ENCODE results near the gene TCOF1. TPM values are rescaled to one million over a fixed set of nuclear protein-coding genes. Genes with fewer than 3 reads are reported as not detected.
"Not testable (repeated sequence)": the region's sequence is repeated elsewhere in the genome, so short reads cannot be mapped to it uniquely, and the experiment has no call there.

The TCOF1 gene
- polyA plus RNA-seq, 1 donor = 23.9 TPM

GRCh38 chr5:150412319-150413175, 55.0 kb downstream of the TCOF1 start, which contains the start of gene CD74:
CD74 (minus strand) TSS chr5:150412910; CDS start chr5:150412749, 161 bp downstream.
- Histone ChIP-seq H3K27me3 (ENCODE audit: control insufficient read depth, insufficient read depth, low read length) (no peaks in the 10 kb centered on the region), H3K4me3 (ENCODE audit: low read length) (peak within 1 kb of the TSS; percentile 52), H3K36me3 (ENCODE audit: control insufficient read depth, insufficient read depth, low read length) (no peaks in the 10 kb centered on the region), H3K9me3 (ENCODE audit: control insufficient read depth, low read depth, low read length) (no peaks in the 10 kb centered on the region), H3K27ac (ENCODE audit: low read length) (peak within 1 kb of the TSS; percentile 79), H3K4me1 (ENCODE audit: control insufficient read depth, insufficient read depth, low read length) (peaks cover 16% of the 10 kb centered on the region)
- no CpG with 5 or more reads among the region's 20 CpGs for WGBS (ENCODE audit: insufficient coverage, low lambda C conversion rate)
- DNase-seq = peak; percentile 86 to 90

- Histone ChIP-seq H3K4me1 (ENCODE audit: control insufficient read depth, insufficient read depth, low read length) (peaks cover 16% of the 10 kb centered on the region), H3K27me3 (ENCODE audit: control insufficient read depth, insufficient read depth, low read length) (no peaks in the 10 kb centered on the region), H3K27ac (ENCODE audit: low read length) (peak overlapping the region; percentile 79), H3K4me3 (ENCODE audit: low read length) (peak overlapping the region; percentile 52), H3K9me3 (ENCODE audit: control insufficient read depth, low read depth, low read length) (no peaks in the 10 kb centered on the region), H3K36me3 (ENCODE audit: control insufficient read depth, insufficient read depth, low read length) (no peaks in the 10 kb centered on the region)
- no peak for DNase-seq
- 80% methylated on average over 1 of the region's 12 CpGs for WGBS (ENCODE audit: insufficient coverage, low lambda C conversion rate)
These were observed 55.8 kb downstream of the TCOF1 start for GRCh38 chr5:150413176-150413901.

DNA sequence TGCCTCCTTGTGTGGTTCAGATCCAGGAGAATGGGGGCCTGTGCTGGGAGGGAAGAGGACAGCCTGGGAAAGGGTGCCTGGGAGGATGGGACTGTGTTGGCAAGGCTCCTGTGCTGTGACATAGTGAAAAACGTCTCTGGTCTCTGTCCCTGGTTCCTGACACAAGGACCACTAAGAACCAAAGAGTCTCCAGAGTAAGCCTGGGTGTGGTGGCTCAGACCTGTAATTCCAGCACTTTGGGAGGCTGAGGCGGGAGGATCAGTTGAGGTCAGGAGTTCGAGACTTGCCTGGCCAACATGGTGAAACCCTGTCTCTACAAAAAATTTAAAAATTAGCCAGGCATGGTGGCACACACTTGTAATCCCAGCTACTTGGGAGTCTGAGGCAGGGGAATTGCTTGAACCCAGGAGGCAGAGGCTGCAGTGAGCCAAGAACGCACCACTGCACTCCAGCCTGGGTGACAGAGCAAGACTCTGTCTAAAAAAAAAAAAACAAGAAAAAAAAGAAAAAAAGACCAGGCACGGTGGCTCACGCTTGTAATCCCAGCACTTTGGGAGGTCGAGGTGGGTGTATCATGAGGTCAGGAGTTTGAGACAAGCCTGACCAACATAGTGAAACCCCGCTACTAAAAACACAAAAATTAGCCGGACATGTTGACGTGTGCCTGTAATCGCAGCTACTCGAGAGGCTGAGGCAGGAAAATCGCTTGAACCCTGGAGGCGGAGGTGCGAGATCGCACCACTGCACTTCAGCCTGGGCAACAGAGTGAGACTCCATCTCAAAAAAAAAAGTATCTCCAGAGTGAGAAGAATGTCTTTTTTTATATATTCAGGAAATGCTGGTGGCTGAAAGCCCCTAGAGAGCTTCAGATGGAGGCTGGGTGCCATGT, 56.6 kb downstream of the TCOF1 start:
- H3K4me3 ChIP-seq (ENCODE audit: low read length); H3K36me3 ChIP-seq (ENCODE audit: control insufficient read depth, insufficient read depth, low read length); H3K9me3 ChIP-seq (ENCODE audit: control insufficient read depth, low read depth, low read length); H3K27me3 ChIP-seq (ENCODE audit: control insufficient read depth, insufficient read depth, low read length); DNase-seq: not testable (repeated sequence)
- Histone ChIP-seq H3K4me1 (ENCODE audit: control insufficient read depth, insufficient read depth, low read length) (peaks cover 16% of the 10 kb centered on the region), H3K27ac (ENCODE audit: low read length) (peak overlapping the region; percentile 79)
- WGBS (ENCODE audit: insufficient coverage, low lambda C conversion rate) = 100% methylated on average over 3 of the region's 16 CpGs

DNA sequence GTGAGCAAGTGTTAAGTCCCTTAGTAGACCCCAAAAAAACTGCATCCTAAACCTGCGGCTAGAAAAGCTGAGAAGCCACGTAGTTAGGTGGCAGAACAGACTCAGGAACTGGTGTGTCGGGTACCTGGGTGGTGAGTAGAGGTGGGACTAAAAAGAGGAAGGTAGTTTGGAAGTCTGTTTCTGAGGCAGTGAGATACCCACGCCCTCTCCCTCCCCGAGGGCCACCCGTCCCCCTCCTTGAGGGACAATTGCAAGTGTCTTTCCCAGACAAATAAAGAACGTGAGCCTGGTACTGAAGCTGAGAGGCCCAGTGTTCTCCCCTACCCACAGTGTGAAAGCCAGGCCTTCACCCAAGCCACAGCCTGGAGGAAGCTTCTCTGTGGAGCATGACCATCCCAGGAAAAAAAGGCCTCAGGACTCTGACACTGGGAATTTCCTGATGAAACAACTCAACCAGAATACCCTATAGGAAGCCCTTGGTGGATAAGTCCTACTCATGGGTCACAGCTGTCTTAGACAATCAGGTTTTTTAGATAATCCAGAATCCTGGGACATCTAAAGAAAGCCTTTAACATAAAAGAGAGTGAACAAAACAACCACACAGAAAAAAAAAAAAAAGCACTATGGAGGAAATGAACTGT, 62.3 kb downstream of the TCOF1 start:
- Histone ChIP-seq H3K4me3 (ENCODE audit: low read length) (no peak overlapping the region), H3K9me3 (ENCODE audit: control insufficient read depth, low read depth, low read length) (no peaks in the 10 kb centered on the region), H3K27ac (ENCODE audit: low read length) (no peak overlapping the region), H3K36me3 (ENCODE audit: control insufficient read depth, insufficient read depth, low read length) (no peaks in the 10 kb centered on the region), H3K27me3 (ENCODE audit: control insufficient read depth, insufficient read depth, low read length) (no peaks in the 10 kb centered on the region), H3K4me1 (ENCODE audit: control insufficient read depth, insufficient read depth, low read length) (no peaks in the 10 kb centered on the region)
- WGBS (ENCODE audit: insufficient coverage, low lambda C conversion rate) = no CpG with 5 or more reads among the region's 7 CpGs
- DNase-seq = no peak

DNA sequence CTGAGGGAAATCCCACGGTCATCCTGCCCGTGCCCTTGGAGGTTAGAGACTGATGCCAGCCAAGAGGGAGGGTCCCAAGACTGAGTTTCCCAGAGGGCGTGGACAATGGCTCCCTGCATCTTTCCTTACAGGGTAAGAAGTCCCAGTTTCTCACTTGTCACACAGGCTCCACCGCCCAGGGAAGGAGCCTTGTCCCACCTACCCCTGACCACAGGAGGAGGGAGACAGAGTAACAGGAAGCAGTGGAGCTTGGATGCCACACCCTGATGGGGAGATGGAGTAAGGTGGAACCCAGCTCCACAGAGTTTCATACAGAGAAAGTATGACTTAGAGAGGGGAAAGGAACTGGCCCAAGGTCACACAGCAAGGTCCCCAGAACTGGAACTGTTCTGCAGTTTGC, 64.6 kb downstream of the TCOF1 start:
- H3K4me1 ChIP-seq (ENCODE audit: control insufficient read depth, insufficient read depth, low read length) = no peaks in the 10 kb centered on the region
- no peak overlapping the region for H3K27ac ChIP-seq (ENCODE audit: low read length)
- no peaks in the 10 kb centered on the region for H3K36me3 ChIP-seq (ENCODE audit: control insufficient read depth, insufficient read depth, low read length)
- no peaks in the 10 kb centered on the region for H3K27me3 ChIP-seq (ENCODE audit: control insufficient read depth, insufficient read depth, low read length)
- DNase-seq = no peak
- no peak overlapping the region for H3K4me3 ChIP-seq (ENCODE audit: low read length)
- no CpG with 5 or more reads among the region's 4 CpGs for WGBS (ENCODE audit: insufficient coverage, low lambda C conversion rate)
- H3K9me3 ChIP-seq (ENCODE audit: control insufficient read depth, low read depth, low read length) = no peaks in the 10 kb centered on the region

DNA sequence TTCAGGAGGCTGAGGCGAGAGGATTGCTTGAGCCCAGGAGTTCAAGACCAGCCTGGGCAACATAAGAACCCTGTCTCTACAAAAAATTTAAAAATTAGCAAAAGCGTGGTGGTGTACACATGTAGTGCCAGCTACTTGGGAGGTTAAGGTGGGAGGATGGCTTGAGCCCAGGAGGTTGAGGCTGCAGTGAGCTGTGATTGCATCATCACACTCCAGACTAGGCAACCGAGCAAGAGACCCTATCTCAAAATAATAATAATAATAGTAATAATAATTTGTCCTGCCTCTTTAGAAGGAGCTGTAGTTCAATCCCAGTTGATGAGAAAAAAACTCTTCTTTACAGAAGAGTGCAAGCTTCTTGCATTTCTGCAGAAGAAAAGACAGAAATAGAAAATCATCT, 65.3 kb downstream of the TCOF1 start:
- Histone ChIP-seq H3K4me3 (ENCODE audit: low read length) (no peak overlapping the region), H3K27me3 (ENCODE audit: control insufficient read depth, insufficient read depth, low read length) (no peaks in the 10 kb centered on the region), H3K9me3 (ENCODE audit: control insufficient read depth, low read depth, low read length) (no peaks in the 10 kb centered on the region), H3K36me3 (ENCODE audit: control insufficient read depth, insufficient read depth, low read length) (no peaks in the 10 kb centered on the region), H3K4me1 (ENCODE audit: control insufficient read depth, insufficient read depth, low read length) (peaks cover 3% of the 10 kb centered on the region), H3K27ac (ENCODE audit: low read length) (no peak overlapping the region)
- no peak for DNase-seq
- WGBS (ENCODE audit: insufficient coverage, low lambda C conversion rate) = no CpG with 5 or more reads among the region's 3 CpGs

- peaks cover 22% of the 10 kb centered on the region for H3K4me1 ChIP-seq (ENCODE audit: control insufficient read depth, insufficient read depth, low read length)
- H3K4me3 ChIP-seq (ENCODE audit: low read length); H3K36me3 ChIP-seq (ENCODE audit: control insufficient read depth, insufficient read depth, low read length); H3K27ac ChIP-seq (ENCODE audit: low read length); DNase-seq; H3K9me3 ChIP-seq (ENCODE audit: control insufficient read depth, low read depth, low read length); H3K27me3 ChIP-seq (ENCODE audit: control insufficient read depth, insufficient read depth, low read length): not testable (repeated sequence)
- WGBS (ENCODE audit: insufficient coverage, low lambda C conversion rate) = no CpG with 5 or more reads among the region's 9 CpGs
These were observed 68.7 kb downstream of the TCOF1 start for GRCh38 chr5:150426165-150426564.

DNA sequence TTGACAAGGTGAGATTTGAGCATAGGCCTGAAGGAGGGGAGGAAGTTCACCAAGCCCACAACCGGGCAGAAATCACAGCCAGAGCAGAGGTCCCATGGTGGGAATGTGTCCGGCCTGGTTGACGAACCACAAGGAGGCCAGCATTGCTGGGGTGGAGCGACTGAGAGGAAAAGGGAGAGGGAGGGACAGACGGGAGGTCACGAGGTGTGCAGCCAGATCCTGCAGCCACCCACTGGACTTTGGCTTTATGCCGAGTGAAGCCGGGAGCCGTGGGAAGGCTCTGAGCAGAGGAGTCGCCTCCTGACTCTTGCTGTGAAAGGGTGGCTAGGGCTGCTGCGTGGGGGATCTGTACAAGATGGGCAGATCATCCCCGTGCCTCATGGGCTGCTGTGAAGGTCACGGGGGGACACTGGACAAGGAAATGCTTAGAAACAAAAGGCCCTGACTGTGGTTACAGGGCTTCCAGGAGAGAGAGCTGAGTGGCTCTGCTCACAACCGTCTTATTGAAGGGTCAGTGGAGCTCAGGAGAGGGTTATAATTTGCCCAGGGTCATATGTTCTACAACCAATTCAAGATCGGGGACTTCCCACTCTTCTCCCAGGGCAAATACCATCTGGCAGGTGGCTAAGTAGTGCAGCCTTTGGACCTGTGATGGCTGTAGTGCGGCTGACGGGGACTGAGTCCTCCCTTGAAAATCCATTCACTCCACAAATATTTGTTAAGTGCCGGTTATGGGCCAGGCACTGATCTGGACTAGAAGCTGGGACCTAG, 70.8 kb downstream of the TCOF1 start:
- H3K4me1 ChIP-seq (ENCODE audit: control insufficient read depth, insufficient read depth, low read length) = peaks cover 22% of the 10 kb centered on the region
- H3K9me3 ChIP-seq (ENCODE audit: control insufficient read depth, low read depth, low read length) = no peaks in the 10 kb centered on the region
- WGBS (ENCODE audit: insufficient coverage, low lambda C conversion rate) = no CpG with 5 or more reads among the region's 18 CpGs
- DNase-seq = peak; percentile 85 to 89
- no peaks in the 10 kb centered on the region for H3K36me3 ChIP-seq (ENCODE audit: control insufficient read depth, insufficient read depth, low read length)
- H3K27me3 ChIP-seq (ENCODE audit: control insufficient read depth, insufficient read depth, low read length) = no peaks in the 10 kb centered on the region
- peak overlapping the region; percentile 3 for H3K4me3 ChIP-seq (ENCODE audit: low read length)
- H3K27ac ChIP-seq (ENCODE audit: low read length) = peak overlapping the region; percentile 91

DNA sequence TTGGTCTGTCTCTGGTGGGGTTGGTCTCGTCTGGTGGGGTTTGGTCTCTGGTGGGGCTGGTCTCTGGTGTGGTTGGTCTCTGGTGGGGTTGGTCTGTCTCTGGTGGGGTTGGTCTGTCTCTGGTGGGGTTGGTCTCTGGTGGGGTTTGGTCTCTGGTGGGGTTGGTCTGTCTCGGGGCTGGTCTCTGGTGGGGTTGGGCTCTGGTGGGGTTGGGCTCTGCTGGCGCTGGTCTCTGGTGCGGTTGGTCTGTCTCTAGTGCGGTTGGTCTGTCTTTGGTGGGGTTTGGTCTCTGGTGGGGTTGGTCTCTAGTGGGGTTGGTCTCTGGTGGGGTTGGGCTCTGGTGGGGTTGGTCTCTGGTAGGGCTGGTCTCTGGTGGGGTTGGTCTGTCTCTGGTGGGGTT, 71.5 kb downstream of the TCOF1 start:
- WGBS (ENCODE audit: insufficient coverage, low lambda C conversion rate) = no CpG with 5 or more reads among the region's 5 CpGs
- no peaks in the 10 kb centered on the region for H3K36me3 ChIP-seq (ENCODE audit: control insufficient read depth, insufficient read depth, low read length)
- peak overlapping the region; percentile 3 for H3K4me3 ChIP-seq (ENCODE audit: low read length)
- peak overlapping the region; percentile 91 for H3K27ac ChIP-seq (ENCODE audit: low read length)
- no peak for DNase-seq
- no peaks in the 10 kb centered on the region for H3K27me3 ChIP-seq (ENCODE audit: control insufficient read depth, insufficient read depth, low read length)
- no peaks in the 10 kb centered on the region for H3K9me3 ChIP-seq (ENCODE audit: control insufficient read depth, low read depth, low read length)
- peaks cover 22% of the 10 kb centered on the region for H3K4me1 ChIP-seq (ENCODE audit: control insufficient read depth, insufficient read depth, low read length)
